ENCODE data around the gene HAO1.

Gene HAO1

GRCh38 chr20:7977709-7978108, 37.5 kb upstream of the HAO1 start:
- no peak for DNase-seq (ENCODE audit: extremely low spot score)
- POLR2A ChIA-PET = no interaction called here
- CTCF ChIA-PET = interaction anchor here (0.9 kb wide), 1 partner anchor 10 kb away, joined by 3 read pairs; no protein-coding TSS in a partner anchor
- no peak for TF ChIP-seq CTCF (IDR thresholded peaks at IDR 0.05; ENCODE audit: control extremely low read depth, extremely low read depth, low read depth, missing control alignments)

GRCh38 chr20:7975851-7976414, 35.7 kb upstream of the HAO1 start:
- DNase-seq (ENCODE audit: extremely low spot score) = no peak
- ChIA-PET POLR2A (no interaction called here), CTCF (interaction anchor here (1.2 to 1.4 kb wide), 2 partner anchors 12 to 40 kb away, joined by 3 to 4 read pairs; no protein-coding TSS in a partner anchor)
- TF ChIP-seq CTCF (IDR thresholded peaks at IDR 0.05; ENCODE audit: control extremely low read depth, extremely low read depth, low read depth, missing control alignments) = no peak

GRCh38 chr20:7974785-7975435, 34.7 kb upstream of the HAO1 start:
- ChIA-PET CTCF (interaction anchor here (1.2 to 1.4 kb wide), 2 partner anchors 13 to 39 kb away, joined by 3 to 4 read pairs; no protein-coding TSS in a partner anchor), POLR2A (no interaction called here)
- TF ChIP-seq CTCF (IDR thresholded peaks at IDR 0.05; ENCODE audit: control extremely low read depth, extremely low read depth, low read depth, missing control alignments) = no peak
- no peak for DNase-seq (ENCODE audit: extremely low spot score)

- CTCF ChIA-PET = interaction anchor here (0.7 to 2.5 kb wide), 4 partner anchors 12 to 35 kb away, joined by 3 to 10 read pairs (median 4); no protein-coding TSS in a partner anchor
- POLR2A ChIA-PET = no interaction called here
- TF ChIP-seq CTCF (IDR thresholded peaks at IDR 0.05; ENCODE audit: control extremely low read depth, extremely low read depth, low read depth, missing control alignments) = no peak
- no peak for DNase-seq (ENCODE audit: extremely low spot score)
Observed at GRCh38 chr20:7971536-7972280, 31.4 kb upstream of the HAO1 start.

- CTCF ChIA-PET = interaction anchor here (1.2 kb wide), 1 partner anchor 31 kb away, joined by 3 read pairs; no protein-coding TSS in a partner anchor
- POLR2A ChIA-PET = no interaction called here
- no peak for TF ChIP-seq CTCF (IDR thresholded peaks at IDR 0.05; ENCODE audit: control extremely low read depth, extremely low read depth, low read depth, missing control alignments)
- no peak for DNase-seq (ENCODE audit: extremely low spot score)
Observed at GRCh38 chr20:7967199-7967844, 27.1 kb upstream of the HAO1 start.

- no peak for TF ChIP-seq CTCF (IDR thresholded peaks at IDR 0.05; ENCODE audit: control extremely low read depth, extremely low read depth, low read depth, missing control alignments)
- DNase-seq (ENCODE audit: extremely low spot score) = no peak
- ChIA-PET CTCF (interaction anchor here (0.9 kb wide), 1 partner anchor 29 kb away, joined by 3 read pairs; no protein-coding TSS in a partner anchor), POLR2A (no interaction called here)
Observed at GRCh38 chr20:7966176-7966575, 25.9 kb upstream of the HAO1 start.
